Left cardiac atrium (tissue), 4 donors: ENCODE measurements around the gene VGF. TPM values are rescaled to one million over a fixed set of nuclear protein-coding genes. Genes with fewer than 3 reads are reported as not detected.

ENCODE experiments used
- ATAC-seq, 2 donors: fragments of 200-7000 bp; cut with Tn5 transposase; one replicate each; pipeline ENCODE4 v1.9.1; 2020; ENCODE audit warnings: mild to moderate bottlenecking in 2 of 2, moderate library complexity in 2 of 2
- DNase-seq: peaks from one replicate; pipeline ENCODE4 v3.0.0-alpha.2; 2020
- intact Hi-C, 2 donors: fragments of 100-400 bp; cut with DNase I; formaldehyde crosslinking; loops; one replicate each; pipeline versions ENCODE4 v1.14.1 to v1.15.1; 2022 to 2023
- total RNA-seq, 2 donors: library from RNA; stranded (reverse); fragmentation: NEBNext Ultra II Directional; extraction: Animal tissue kit (Norgen Biotek cat#: 25700); gene quantifications; one replicate each; pipeline ENCODE4 v1.2.1, GENCODE V29; 2021
- donor health status: DM: no; HTN: yes; CAD: no.
- donor health status: DM: no; HTN: yes; CAD: no; lungs with severe emphysema.
- donor health status: DM: yes; HTN: yes; CAD: no.
- donor health status: Dilated cardiomyopathy.

Gene VGF
- total RNA-seq, 2 donors from 2014 or later = not detected

GRCh38 chr7:101186844-101187428 is 21.6 kb upstream of the VGF start:
- intact Hi-C loops = no loop called here
- ATAC-seq = no peak
- DNase-seq = no peak

- ATAC-seq (no peak), DNase-seq (no peak)
- intact Hi-C loops = no loop called here
Measured at GRCh38 chr7:101186194-101186593, 20.8 kb upstream of the VGF start.

DNA sequence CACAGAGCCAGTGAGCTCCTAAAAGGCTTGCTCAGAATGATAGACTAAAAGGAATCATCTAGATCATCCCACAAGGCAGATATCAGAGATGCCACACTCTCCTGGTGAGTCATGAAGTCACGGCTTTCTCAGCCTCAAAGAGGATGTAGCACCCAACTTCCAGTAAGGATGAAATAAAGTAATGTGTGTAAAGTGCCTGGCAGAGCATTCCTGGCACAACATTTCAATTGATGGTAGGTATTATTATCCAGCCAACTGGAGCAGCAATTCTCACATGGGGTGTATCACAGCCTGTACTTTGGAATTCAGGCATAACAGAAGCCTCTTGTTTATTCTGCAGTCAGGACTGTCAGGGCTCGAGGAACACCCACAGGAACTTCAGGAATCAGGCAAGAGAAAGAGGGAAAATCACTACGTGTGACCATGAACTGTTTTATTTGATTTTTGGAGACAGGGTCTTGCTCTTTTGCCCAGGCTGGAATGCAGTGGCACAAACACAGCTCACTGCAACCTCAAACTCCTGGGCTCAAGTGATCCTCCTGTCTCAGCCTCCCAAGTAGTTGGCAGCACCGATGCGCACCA is 20.0 kb upstream of the VGF start:
- no peak for DNase-seq
- intact Hi-C loops = no loop called here
- ATAC-seq = no peak

DNA sequence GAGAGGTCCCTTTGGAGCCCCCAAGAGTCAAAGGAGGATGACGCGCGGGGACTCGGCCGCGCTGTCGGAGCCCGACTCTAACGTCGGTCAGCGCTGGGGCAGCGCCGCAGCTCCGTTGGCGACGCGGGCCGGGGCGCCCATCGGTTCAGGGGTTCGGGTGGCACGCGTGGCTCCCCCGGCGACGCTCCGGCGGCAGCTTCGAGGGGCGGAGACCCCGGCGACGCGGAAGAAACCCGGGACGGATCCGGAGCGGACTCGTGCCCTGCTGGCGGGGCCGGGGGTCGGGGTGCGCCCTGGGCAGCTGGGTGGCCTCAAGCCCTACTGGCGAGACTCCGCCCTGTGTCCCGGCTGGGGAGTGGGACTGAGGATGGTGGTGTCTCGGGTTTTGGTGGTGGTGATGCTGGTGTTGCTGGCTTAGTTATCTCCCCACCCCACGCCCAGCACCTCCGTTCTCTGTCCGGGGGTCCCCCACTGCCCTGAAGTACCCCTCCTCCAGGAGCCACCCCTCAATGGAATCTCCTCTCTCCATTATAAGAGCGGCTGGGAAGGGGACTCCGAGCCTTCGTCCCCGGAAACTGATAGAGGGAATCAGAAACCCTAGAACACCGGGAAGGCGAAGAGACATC is 14.9 kb upstream of the VGF start, which contains the start of gene NAT16:
Gene NAT16, minus strand, starts transcription at position 164 of the 626 bp plus-strand sequence. CDS start 5,486 bp downstream, outside the sequence.
- ATAC-seq (no peak), DNase-seq (no peak)
- intact Hi-C loops = no loop called here

DNA sequence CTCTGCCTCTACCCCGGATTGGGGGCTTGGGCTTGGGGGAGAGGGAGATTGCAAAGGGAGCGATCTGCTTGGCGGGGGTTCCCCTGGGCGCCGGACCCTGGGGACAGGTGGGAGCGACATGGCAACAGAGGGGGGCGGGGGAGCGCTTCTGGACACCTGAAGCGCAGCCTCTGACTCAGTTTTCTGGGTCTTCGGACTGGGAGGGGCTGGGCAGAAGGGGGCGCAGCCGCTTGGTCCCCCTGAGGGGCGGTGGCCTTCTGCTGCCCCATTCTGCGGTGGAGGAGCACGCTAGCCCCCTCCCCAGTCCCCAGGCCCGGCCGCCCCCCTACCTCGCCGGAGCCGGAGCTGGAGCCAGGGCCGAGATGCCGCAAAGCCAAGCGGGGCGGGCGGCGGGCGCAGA is 14.3 kb upstream of the VGF start:
- DNase-seq (no peak), ATAC-seq (no peak)
- intact Hi-C loops = loop anchor here in 1 of 2 donors (10.0 kb wide), 1 partner anchor 285 kb away; the partner anchor contains the start of gene ACHE

GRCh38 chr7:101179117-101179516 is 13.7 kb upstream of the VGF start:
- no peak for ATAC-seq
- intact Hi-C loops = loop anchor here in 1 of 2 donors (10.0 kb wide), 1 partner anchor 284 kb away; the partner anchor contains the start of gene ACHE

DNA sequence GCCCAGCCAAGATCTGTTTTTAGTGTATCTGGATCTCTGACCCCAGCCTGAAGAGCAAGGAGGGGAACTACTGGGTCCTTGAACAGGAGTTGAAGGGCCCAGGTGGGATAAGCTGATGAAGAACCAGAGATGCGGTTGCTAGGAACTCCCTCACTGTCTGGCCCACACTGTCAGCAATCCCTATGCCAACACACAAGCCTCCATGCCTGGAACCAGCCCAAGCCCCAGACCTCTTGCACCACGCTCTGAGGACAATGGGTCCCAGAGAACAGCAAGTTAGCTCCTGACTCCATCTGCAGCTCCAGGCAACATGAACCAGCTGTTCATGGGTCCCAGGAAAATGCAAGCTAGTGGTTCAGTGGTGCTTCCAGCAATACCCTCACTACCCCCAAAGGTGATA is 12.3 kb upstream of the VGF start:
- intact Hi-C loops = loop anchor here in 1 of 2 donors (10.0 kb wide), 1 partner anchor 283 kb away; the partner anchor contains the start of gene ACHE
- no peak for ATAC-seq
- no peak for DNase-seq

More at GRCh38 chr7:101179117-101179516, 13.7 kb upstream of the VGF start:
- no peak for DNase-seq

GRCh38 chr7:101175664-101176063 is 10.3 kb upstream of the VGF start:
- DNase-seq (no peak), ATAC-seq (no peak)
- intact Hi-C loops = loop anchor here in 1 of 2 donors (10.0 kb wide), 1 partner anchor 281 kb away; the partner anchor contains the start of gene ACHE

- no peak for ATAC-seq
- DNase-seq = no peak
- intact Hi-C loops = loop anchor here in 1 of 2 donors (10.0 kb wide), 1 partner anchor 280 kb away; the partner anchor contains the start of gene ACHE
Measured at GRCh38 chr7:101174322-101174854, 9.0 kb upstream of the VGF start.

DNA sequence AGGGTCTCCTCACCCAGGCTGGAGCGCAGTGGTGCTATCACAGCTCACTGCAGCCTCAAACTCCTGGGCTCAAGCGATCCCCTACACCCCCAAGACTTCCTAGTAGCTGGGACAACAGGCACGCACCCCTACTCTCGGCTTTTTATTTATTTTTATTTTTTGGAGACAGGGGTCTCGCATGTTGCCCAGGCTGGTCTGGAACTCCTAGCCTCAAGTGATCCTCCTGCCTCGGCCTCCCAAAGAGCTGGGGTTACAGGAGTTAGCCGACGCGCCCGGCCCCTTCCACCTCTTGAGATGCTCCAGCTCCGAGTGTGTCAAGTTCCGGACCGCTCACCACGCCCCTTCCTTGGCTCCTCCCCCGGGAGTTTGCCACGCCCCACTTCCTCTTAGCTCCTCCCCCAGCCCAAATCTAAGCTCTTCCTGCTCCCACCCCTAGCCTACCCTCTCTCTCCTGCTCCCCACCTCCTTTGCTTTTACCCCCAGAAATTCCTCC is 8.4 kb upstream of the VGF start:
- intact Hi-C loops = loop anchor here in 1 of 2 donors (10.0 kb wide), 1 partner anchor 279 kb away; the partner anchor contains the start of gene ACHE
- no peak for DNase-seq
- peak in 1 of 2 donors; percentile 54 for ATAC-seq

GRCh38 chr7:101172854-101173751 is 7.7 kb upstream of the VGF start:
- DNase-seq = peak; percentile 84
- intact Hi-C loops = loop anchor here in 1 of 2 donors (10.0 kb wide), 1 partner anchor 278 kb away; the partner anchor contains the start of gene ACHE
- peak; percentile 65 to 81 for ATAC-seq

DNA sequence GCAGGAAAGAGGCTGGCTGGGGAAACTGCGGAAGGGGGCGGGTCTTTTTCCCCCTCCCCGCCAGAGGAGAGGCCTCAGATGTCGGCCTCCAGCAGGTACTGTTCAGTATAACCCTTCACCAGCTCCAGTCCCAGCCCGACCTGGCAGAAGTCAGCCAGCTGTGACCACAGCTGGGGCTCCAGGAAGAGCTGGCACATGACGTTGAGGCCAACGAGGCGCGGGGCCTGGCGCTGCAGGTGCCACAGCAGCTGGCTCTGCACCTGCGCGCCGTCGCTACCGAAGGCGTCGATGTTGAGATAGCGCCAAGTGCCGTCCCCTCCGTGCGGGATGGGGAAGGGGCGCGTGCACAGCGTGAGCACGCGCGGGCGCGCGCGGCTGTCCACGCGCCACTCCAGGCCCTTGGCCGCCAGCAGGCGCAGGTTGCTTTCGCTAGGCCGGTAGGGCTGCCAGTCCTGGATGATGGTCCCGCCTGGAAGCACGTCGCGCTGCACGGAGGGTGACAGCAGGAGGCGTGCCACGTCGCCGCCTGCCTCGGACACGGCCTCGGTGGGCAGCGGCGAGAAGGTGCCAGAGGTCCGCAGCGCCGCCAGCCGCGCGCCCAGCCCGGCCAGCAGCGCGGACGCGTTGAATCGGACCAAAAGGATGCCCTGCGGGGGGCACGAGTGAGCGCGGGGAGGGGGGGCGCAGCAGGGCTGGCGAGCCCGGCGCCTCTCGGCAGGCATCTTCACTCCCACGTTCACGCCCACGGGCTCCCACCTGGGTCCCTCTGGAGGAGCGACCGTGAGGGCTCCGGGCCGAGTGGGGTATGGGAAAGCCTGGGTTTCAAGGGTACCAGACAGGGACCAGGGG is 6.9 kb upstream of the VGF start:
- DNase-seq = no peak
- intact Hi-C loops = loop anchor here in 1 of 2 donors (10.0 kb wide), 1 partner anchor 277 kb away; the partner anchor contains the start of gene ACHE
- no peak for ATAC-seq

DNA sequence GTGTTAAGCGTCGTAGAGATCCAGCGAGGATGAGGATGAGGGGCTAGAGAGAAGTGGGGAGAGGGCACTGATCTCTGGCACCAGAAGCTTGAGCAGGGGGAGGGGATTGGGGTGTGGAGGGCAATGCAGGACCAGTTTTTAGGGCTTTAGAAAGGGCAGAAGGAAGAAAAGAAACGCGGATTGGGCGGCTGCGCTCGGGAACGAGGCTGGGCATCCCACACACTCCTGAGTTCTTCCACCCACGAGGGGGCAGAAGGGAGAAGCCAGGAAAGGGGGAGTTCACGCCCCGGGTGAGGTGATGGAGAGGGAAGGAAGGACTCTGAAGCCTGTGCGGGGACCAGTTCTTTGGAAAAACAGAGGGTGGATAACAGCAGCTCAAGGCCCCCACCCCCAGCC is 6.1 kb upstream of the VGF start:
- ATAC-seq = no peak
- intact Hi-C loops = loop anchor here in 1 of 2 donors (10.0 kb wide), 1 partner anchor 277 kb away; the partner anchor contains the start of gene ACHE
- no peak for DNase-seq

DNA sequence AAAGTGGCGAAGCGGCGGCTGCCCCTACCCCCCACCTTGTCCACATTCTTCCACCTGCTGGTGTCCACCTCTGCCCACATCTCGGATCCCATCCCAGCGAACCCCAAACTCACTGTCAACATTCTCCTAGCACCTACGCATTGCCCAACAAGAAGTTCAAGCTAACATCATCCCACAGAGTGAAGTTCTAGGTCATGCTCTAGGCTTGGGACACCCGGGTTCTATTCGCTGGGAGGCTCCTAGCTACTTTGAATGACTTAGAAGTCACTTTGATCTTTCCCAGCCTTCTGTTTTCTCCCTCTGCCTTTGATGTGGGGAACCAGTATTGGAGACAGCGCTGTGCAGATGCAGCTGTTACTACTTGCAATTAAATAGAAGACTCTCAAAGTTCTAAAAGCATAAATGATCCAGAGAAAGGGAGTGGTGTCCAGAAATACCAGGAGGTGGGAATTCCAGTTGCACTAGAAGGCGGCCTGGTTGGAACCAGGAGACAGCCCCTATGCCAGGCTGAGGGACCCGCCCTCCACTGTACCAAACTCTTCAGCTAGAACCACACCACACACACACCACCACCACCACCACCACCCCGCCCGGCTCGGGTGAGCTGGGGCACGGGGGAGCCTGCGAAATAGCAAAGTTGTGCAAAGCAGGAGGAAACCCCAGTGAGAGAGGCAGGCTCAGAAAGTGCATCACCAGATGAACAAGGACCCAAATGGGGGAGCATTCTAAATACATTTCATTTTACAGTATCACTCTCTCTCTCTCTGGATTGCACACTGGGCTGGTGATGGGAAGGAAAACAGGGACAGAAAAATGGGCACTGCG is 5.5 kb upstream of the VGF start:
- DNase-seq (no peak), ATAC-seq (no peak)
- intact Hi-C loops = loop anchor here in 1 of 2 donors (10.0 kb wide), 1 partner anchor 276 kb away; the partner anchor contains the start of gene ACHE

GRCh38 chr7:101169838-101170551 is 4.6 kb upstream of the VGF start:
- peak; percentile 38 to 41 for ATAC-seq
- peak; percentile 80 for DNase-seq
- intact Hi-C loops = loop anchor here in 1 of 2 donors (10.0 kb wide), 1 partner anchor 275 kb away; the partner anchor contains the start of gene ACHE
